Cortex of kidney (tissue), 1 donor: ENCODE data around the gene OR1F1.
"Not testable (repeated sequence)": the region's sequence is repeated elsewhere in the genome, so short reads cannot be mapped to it uniquely, and the experiment has no call there.

ENCODE experiments used
- DNase-seq: peaks from one replicate; lab custom pipeline; 2025; lab: John Stamatoyannopoulos, UW

The OR1F1 gene

GRCh38 chr16:3198334-3199072 is 10.5 kb downstream of the OR1F1 start:
- no peak for DNase-seq

GRCh38 chr16:3202903-3203539 is 15.0 kb downstream of the OR1F1 start:
- DNase-seq = no peak

- not testable (repeated sequence) for DNase-seq
These were observed 17.9 kb downstream of the OR1F1 start for GRCh38 chr16:3205939-3206338.

GRCh38 chr16:3207086-3207953 is 19.3 kb downstream of the OR1F1 start:
- DNase-seq = no peak

- no peak for DNase-seq
These were observed 24.0 kb downstream of the OR1F1 start for GRCh38 chr16:3212006-3212405.

- DNase-seq = no peak
These were observed 24.6 kb downstream of the OR1F1 start for GRCh38 chr16:3212567-3212966.

- no peak for DNase-seq
These were observed 27.0 kb downstream of the OR1F1 start for GRCh38 chr16:3214904-3215600.

- no peak for DNase-seq
These were observed 27.7 kb downstream of the OR1F1 start for GRCh38 chr16:3215601-3216262.

GRCh38 chr16:3216263-3216640 is 28.2 kb downstream of the OR1F1 start:
- DNase-seq = no peak

- DNase-seq = no peak
These were observed 32.8 kb downstream of the OR1F1 start for GRCh38 chr16:3220839-3221238.

GRCh38 chr16:3223913-3224515 is 36.0 kb downstream of the OR1F1 start:
- DNase-seq = no peak

- no peak for DNase-seq
These were observed 46.5 kb downstream of the OR1F1 start for GRCh38 chr16:3234543-3234856.

GRCh38 chr16:3234857-3235561 is 47.0 kb downstream of the OR1F1 start, which contains the start of gene ZNF200:
Gene ZNF200, minus strand, starts transcription at chr16:3235158. Its CDS starts 1,403 bp downstream, at chr16:3233755.
- DNase-seq = no peak

- no peak for DNase-seq
These were observed 48.1 kb downstream of the OR1F1 start for GRCh38 chr16:3235856-3236669.

- DNase-seq = no peak
These were observed 53.8 kb downstream of the OR1F1 start for GRCh38 chr16:3241761-3242160.

- DNase-seq = no peak
These were observed 54.7 kb downstream of the OR1F1 start for GRCh38 chr16:3242709-3243108.

GRCh38 chr16:3243882-3244281 is 55.9 kb downstream of the OR1F1 start:
- no peak for DNase-seq

GRCh38 chr16:3246002-3246401 is 58.0 kb downstream of the OR1F1 start:
- no peak for DNase-seq

- DNase-seq = no peak
These were observed 58.9 kb downstream of the OR1F1 start for GRCh38 chr16:3246876-3247275.

- no peak for DNase-seq
These were observed 60.6 kb downstream of the OR1F1 start for GRCh38 chr16:3248596-3248995.
